HTR-8/SVneo (cell line): Measurements from ENCODE around the gene RNF149.
"Not testable (repeated sequence)": the region's sequence is repeated elsewhere in the genome, so short reads cannot be mapped to it uniquely, and the experiment has no call there.

Experiments
- DNase-seq: peaks from one replicate; pipeline ENCODE4 v3.0.0; 2011; ENCODE audit warnings: low spot score, mixed read lengths; ENCODE audit not compliant: insufficient read length
- FAIRE-seq: peaks from 2 replicates; lab custom pipeline; 2011; peaks lifted over from hg19 to GRCh38; lab: Jason Lieb, UNC

The RNF149 gene

DNA sequence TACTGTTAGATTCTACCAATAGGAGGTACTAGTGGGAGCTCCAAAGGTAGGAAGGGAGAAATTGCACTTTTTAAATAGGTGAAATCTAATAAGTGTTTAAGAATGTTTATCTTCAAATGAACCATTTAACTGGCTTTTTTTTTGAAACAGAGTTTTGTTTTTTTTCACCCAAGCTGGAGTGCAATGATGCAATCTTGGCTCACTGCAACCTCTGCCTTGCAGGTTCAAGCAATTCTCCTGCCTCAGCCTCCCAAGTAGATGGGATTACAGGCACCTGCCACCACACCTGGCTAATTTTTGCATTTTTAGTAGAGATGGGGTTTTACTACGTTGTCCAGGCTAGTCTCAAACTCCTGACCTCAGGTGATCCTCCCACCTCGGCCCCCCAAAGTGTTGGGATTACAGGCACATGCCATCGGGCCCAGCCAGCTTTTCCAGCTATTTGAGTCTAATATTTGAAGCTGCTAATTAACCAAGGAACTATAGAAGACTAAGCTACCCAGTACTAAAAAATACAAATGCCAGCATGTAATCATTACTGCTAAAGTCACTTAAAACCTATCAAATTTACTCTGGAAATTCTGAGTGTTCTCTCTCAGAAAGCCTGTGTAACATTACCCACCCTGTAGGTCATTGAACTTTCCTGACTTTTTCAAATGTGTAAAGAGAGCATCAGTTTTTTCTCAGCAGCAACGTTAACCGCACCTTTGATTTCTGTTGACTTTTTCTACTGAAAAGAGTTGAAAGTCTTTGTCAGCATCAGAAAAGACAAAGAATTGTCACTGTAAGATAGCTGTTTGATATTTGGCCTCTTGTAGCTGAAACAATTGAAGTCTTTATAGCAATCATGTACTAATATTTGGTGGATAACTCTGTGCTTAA, 24.6 kb upstream of the RNF149 start:
- DNase-seq (no peak), FAIRE-seq (no peak)

DNA sequence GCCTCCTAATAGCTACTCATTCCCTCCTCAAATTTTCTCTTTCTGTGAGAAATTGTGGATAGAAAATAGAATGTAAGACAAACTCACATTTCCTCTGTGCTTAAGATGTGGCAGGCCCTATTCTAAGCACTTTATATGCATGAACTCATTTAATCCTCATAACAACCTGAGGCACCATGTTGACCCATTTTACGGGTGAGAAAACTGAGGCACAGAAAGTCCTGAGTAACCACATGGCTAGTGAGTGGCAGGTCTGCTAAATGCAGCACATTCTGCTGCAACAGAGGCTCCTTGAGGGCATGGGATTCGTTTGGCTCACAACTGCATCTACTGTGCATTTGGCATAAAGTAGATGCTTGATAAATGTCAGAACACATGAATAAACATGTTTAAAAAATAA, 22.7 kb upstream of the RNF149 start:
- no peak for DNase-seq
- FAIRE-seq = no peak

DNA sequence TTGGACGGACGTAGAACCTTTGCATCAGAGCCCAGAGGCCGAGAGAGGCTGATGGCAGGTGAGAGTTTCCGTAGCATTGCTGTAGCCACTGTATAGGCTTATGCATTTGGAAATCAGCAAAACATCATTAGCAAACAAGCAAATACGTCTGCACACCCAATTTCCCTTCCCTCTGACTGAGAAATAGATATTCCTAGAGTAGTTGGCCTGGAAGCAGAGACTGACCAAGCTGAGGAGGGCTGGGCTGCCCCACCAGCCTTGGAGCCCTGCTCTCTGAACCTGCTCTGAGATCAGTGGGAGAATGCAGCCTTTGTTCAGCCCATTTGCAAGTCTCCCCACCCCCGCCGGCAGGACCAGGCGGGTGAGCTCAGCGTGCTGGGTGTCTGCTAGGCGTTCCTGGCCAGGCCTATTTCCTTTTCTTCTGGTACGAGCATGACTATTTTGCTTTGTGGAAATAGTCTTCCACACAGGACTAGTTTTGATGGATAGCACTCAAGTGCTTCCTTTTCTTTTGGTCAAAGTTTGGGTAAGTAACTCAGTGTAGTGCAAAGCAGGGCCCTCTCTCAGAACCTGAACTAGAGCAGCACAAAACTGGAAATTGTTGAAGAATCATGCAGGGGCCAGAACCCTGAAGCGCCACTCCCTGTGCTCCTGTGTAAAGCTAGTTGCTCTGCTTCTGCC, 21.9 kb upstream of the RNF149 start:
- DNase-seq (no peak), FAIRE-seq (no peak)

DNA sequence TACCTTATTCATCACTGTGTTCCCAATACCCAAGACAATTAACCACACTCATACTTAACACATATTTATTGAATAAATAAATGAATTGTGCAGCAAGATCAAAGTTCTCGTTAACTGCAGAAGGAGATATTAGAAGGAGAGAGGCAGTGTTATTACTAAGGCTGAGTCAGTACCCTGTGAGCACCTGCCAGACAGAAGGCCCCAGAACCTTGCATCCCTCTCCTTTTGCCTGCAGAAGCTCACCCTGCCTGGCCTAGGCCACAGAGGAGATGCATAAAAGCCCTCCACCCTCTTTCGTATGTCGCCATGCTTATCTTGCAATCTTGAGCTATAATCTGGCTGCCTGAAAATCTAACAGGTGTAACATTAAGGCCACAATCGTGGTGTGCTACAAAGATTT, 20.5 kb upstream of the RNF149 start:
- DNase-seq = no peak
- no peak for FAIRE-seq

DNA sequence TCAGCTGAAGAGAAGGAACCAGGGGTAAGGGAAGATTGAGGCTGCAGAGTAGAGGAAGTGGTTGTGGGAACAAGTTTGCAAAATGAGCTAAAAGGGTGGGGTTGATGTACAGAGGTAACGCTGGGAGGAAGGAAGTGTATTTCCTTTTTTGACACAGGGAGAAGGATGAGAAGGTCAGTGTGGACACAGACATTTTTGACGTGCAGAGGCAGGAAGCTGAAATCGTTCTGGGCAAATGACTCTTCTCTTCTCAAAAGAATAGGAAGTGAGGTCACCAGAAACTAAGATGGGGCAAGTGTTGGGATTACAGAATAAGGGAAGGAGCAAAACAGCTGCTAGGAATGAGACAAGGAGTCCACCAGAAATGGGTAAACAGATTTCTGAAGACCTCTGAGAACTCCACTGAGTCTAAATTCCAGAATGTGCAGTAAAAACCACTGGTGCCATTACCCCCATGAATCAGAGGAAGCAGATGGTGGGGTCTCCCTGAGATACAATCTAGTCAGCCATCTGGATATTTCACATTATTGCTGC, 20.0 kb upstream of the RNF149 start:
- FAIRE-seq (no peak), DNase-seq (no peak)

DNA sequence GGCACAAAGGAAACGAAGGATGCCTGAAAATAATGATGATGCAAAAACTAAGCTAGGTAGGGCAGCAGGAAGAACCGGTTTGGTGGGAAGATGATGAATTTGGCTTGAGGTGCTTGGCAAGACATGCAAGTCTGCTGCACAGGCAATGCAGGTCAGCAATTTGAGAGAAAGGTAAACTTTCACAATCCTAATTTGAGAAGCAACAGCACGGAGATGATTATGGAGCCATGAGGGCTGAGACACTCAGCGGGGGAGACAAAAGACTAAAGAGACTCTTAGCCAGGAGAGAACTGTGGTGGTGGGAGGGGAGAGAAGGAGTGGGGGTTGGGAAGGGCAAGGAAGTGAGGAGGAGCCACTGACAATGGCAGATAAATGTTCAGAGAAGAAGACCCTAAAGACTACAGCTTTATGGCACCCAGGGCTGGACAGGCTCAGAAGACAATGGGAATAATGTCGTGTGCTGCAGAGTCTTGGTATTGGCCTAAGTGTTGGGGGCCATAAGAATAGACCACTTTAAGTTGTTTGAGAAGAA, 19.4 kb upstream of the RNF149 start:
- FAIRE-seq = no peak
- DNase-seq = no peak

DNA sequence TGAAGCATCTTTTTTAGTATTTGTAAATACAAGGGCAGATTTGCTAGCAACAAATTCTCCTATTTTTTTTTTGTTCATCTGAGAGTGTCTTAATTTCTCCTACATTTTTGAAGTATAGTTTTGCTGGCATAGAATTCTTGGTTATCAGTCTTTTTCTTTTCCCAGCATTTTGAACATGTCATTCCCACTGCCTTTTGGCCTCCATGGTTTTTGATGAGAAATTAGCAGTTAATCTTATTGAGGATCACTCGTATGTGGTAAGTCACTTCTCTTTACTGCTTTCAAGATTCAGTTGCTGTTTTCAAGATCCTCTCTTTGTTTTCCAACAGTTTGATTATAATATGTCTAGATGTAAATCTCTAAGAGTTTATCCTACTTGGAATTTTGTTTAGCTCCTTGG, 16.9 kb upstream of the RNF149 start:
- no peak for DNase-seq
- FAIRE-seq = no peak

DNA sequence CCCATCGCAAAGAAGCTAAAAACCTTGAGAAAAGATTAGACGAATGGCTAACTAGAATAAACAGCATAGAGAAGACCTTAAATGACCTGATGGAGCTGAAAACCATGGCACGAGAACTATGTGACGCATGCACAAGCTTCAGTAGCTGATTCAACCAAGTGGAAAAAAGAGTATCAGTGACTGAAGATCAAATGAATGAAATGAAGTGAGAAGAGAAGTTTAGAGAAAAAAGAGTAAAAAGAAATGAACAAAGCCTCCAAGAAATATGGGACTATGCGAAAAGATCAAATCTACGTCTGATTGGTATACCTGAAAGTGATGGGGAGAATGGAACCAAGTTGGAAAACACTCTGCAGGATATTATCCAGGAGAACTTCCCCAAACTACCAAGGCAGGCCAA, 8.1 kb upstream of the RNF149 start:
- FAIRE-seq, DNase-seq: not testable (repeated sequence)

DNA sequence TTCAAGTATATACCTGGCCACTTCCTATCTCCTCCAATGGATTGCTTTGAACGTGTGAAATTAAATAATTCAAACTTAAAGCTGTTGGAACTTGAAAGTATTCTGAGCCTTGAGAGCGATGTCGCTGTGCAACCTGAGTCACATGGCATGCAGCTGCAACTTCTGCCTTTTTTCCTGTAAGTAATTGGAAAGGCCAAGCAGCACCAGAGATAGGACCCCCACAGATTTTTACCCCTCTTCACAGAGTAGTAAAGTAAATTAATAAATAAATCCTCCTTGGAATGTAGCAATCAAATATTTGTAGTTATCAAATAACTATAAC, 3.2 kb upstream of the RNF149 start:
- DNase-seq (no peak), FAIRE-seq (no peak)

DNA sequence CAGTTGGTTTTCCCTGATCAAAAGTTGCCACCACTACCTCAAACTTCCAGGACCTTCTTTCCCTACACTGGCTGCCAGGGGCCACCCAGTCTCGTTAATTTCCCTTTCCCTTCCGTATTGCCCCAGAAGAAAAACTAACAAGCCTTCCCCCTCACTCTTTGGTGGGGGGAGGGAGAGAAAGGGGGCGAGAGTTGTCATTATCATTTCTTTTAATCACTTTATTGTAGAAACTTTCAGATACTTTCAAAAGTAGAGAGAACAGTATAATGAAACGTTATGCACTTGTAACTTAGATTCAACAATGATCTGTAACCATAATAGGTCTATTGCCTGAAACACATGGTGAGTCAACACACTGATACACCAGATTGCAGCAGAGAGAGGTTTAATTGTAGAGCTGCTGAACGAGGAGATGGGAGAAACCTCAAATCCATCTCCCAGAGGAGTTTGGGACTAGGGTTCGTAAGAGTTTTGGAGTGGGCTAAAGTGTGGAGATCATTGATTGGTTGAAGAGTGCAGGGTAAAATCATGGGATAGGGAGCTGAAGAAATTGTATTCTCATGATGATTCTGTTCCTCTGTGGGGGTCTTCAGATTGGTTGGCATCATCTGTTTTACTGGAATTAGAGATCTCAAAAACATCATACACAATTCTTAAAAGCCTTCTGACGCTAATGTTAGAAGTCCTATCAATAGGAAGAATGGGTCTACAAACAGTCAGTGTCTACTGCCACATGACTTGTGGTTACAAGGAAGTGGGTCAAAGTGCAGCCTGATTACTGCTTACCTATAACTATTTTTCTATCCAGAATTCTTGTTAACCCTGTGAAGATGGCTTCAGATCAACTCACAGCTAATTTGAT, 2.6 kb upstream of the RNF149 start:
- FAIRE-seq (no peak), DNase-seq (no peak)

DNA sequence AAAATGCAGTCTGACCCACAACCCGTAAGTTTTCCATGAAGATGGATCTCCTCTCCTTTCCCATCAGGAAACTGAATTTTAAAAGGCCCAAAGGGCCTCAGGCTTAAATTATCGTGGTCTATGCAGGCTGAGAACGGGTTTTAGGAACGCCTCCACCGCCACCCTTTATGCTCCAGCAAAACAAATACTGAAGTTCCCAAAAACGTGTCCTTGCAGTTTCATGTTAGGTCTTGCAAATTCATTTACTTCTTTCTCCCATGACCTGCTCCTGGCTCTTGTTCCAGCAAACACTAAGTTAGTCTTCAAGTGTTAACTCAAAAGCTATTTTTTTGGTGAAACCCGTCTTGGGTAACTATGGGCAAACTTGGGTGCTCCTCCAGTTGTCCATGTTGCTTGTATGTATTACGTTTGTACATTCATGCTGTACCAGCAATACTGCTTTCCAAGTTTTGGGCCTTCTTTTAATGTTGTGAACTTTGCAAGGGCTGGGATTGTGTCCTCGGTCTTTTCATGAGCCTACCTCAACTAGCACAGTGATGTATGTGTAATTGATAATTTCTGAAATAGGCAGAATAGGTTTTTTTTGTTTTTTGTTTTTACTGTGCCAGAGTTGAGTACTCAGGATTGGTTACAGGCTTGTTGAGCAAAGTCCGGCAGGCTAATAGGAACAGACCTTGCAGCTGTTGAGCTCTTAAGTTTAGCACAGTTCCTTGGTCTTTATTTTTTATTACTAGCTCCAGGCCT, 1.8 kb upstream of the RNF149 start:
- no peak for FAIRE-seq

DNA sequence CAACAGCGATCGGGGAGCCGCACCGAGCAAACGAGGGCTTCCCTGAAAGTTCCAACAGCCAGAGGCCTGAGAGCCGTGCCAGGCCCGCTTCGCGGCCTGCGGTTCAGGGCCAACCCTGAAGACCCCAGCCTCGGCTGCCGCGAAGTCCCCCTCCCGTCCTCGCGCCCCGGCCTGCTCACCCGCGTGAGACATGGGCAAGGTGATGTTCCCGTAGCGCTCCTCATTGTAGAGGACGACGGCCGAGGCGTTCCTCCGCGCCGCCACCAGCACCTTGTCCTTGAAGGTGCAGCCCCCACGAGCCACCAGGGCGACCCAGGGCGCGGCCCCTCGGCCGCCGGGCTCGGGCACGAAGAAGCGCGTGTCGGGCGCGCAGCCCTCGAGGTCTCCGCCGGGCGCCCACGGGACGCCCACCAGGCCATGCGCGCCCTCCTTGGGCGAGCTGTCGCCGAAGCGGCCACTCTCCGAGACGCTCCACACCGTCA, 510 bp downstream of the RNF149 start:
- no peak for DNase-seq
- no peak for FAIRE-seq

More for the DNA sequence above, 1.8 kb upstream of the RNF149 start:
- DNase-seq = no peak

DNA sequence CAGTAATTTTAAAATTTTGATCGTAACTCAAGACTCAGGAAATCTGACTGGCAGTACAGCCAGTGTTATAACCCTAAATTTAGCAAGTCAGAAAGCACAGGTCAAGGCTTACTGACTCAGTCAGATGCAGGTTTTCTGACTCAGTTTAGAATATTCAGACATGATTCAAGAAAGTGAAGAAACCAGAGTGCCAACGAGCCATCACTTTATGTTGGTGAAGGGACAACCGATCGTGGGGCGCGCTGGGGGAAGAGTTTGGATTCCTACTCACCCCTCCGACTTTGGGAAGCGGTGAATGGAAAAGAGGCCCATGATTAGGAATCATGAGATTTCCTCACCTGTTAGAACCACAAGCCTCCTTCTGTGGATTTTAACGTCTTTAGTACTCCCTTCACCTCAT, 998 bp downstream of the RNF149 start:
- no peak for DNase-seq
- no peak for FAIRE-seq

DNA sequence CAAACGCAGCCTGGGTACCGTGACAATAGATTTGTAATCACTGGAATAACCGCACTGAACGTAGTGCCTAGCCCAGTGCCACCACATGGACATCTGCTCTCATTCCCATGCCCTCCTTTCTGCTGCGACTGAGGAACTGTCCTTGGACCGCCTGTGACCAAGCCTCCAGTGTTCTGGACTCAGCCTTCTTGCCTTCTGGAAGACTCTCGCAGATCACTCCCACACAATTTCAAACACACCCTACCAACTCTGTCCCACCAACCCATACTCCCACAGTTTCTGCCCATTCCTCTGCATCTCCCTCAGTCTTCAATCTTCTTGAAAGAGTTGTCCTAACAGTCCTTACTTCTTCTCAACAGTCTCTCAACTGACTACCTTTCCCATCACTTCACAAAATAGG, 2.1 kb downstream of the RNF149 start:
- no peak for FAIRE-seq

DNA sequence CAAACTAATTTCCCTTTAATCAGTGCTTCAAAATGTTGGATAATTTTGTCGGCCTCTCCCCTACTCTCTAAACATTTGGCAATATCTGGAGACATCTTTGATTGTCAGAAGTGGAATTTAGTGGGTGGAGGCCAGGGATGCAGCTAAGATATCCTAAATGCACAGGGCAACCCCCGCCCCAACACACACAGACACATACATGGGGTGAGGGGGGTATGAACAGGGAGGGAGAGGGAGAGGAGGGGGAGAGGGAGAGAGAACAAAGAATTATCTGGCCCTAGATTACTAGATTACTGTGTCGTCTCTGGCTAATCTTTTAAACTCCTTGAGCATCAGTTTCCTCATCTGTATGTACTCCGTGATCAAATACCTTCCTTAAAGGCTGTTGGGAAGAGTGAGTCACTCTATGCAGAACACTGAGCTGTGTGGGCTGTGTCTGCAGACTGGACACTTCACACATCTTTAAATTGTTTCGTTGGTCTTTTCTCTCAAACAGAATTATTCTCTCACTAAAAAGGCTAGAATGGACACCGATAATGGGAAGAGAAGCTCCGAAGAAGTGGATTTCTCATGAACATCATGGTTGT, 2.9 kb downstream of the RNF149 start:
- FAIRE-seq (no peak), DNase-seq (no peak)

More for the DNA sequence above, 2.1 kb downstream of the RNF149 start:
- no peak for DNase-seq

DNA sequence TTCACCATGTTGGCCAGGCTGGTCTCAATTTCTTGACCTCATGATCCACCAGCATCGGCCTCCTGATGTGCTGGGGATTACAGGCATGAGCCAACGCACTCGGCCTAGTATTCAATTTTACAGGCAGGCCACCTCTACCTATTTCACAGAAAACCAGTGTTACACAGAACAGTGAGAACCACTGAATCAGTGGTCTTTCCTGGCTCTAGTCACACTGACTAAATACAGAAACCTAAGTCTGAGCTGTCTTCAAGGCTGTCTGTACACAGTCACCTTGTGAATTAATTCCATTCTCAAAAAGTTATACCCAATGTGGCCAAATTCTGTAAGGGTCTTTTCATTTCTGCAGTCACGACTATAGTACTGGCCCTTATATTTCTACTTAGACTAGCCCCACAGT, 3.5 kb downstream of the RNF149 start:
- no peak for DNase-seq
- FAIRE-seq = no peak

DNA sequence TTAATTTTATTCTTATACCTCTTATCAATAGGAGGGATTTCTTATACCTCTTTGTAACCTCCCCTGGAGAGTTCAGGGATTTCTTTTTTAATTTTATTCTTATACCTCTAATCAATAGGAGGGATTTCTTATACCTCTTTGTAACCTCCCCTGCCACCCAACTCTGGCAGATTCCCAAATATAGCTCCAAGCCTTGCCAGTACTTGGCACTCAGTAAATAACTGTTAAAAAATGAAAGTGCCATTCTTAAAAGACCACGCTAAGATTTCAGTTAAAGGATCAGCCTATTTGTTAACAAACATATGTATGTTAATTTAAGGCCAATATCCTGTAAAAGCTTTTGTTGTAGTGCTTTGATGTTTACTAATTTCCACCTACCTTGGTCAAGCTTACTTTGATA, 4.8 kb downstream of the RNF149 start:
- FAIRE-seq (no peak), DNase-seq (no peak)

DNA sequence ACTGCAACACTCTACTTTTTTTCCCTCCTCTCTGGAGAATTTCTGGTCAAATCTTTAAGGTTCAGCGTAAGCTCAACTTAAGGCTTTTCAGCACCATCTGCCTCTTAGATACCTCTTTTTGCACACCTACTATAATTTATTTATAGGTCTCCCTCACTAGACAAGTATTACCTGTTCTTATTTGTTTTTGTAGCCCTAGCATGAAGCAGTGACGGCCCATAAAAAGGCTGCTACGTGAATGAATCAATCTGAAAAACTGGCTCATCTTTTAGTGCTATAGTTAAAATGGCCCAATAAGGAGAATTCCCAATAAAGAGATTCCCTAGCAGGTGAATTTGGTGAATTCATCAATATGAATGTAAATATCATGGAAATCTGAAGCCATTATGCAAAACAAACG, 6.5 kb downstream of the RNF149 start:
- DNase-seq (no peak), FAIRE-seq (no peak)

DNA sequence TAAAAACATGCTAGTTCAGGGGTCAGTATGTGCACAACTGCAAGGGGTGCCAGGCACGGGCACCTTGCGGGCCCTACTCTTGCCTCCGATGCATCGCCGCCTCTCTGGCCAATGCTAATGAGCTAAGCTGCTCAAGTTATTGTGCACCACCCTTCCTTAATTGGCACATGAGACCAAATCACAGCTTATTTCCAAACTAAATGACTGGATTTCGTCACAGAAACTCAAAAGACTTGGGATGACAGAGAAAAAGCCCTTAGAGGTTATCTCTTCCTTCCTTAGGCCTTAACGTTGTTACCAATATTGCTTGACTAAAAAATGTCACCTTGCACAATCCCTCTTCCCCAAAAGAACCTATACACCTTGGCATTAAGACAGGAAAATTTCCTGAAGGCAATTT, 7.7 kb downstream of the RNF149 start:
- no peak for FAIRE-seq
- DNase-seq = no peak
